ENCODE data around the gene FIGN. TPM values are rescaled to one million over a fixed set of nuclear protein-coding genes. Genes with fewer than 3 reads are reported as not detected.

Gene FIGN
- total RNA-seq, 1 donor from 2014 or later: 0.79 TPM

DNA sequence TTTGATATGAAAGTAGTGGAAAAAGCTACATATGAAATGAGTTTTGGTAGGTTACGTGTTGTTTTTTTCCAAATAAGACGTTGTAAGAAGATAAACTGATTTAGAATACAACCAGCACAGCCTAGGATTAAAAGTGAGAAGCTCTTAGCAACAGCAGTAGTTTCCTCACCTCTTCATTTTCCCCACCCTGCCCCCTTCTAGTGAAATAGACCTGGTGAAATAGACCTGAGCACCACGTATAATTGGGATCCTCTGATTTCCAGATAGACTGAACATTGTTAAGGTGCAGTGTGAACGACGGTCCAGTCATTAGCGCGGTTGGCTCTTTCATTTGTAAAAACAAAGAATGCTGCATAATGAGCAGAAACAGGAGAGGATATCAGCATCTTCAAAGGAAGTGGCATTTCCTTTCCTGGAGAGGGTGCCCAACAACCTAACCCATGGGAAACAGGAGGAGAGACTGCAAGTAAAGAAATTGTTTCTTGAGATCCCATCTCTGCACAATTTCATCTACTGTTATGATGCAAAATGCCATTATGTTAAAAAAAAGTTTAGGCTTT is 114.3 kb downstream of the FIGN start:
- DNase-seq (ENCODE audit: low read depth) (no peak), FAIRE-seq (no peak)
- Histone ChIP-seq H3K36me3 (ENCODE audit: control insufficient read depth, insufficient read depth, low read length) (no peaks in the 10 kb centered on the region), H3K4me3 (ENCODE audit: low read depth, low read length) (no peak overlapping the region), H3K27me3 (ENCODE audit: control insufficient read depth, insufficient read depth, low read length) (no peaks in the 10 kb centered on the region)
- TF ChIP-seq, protein P1, sequence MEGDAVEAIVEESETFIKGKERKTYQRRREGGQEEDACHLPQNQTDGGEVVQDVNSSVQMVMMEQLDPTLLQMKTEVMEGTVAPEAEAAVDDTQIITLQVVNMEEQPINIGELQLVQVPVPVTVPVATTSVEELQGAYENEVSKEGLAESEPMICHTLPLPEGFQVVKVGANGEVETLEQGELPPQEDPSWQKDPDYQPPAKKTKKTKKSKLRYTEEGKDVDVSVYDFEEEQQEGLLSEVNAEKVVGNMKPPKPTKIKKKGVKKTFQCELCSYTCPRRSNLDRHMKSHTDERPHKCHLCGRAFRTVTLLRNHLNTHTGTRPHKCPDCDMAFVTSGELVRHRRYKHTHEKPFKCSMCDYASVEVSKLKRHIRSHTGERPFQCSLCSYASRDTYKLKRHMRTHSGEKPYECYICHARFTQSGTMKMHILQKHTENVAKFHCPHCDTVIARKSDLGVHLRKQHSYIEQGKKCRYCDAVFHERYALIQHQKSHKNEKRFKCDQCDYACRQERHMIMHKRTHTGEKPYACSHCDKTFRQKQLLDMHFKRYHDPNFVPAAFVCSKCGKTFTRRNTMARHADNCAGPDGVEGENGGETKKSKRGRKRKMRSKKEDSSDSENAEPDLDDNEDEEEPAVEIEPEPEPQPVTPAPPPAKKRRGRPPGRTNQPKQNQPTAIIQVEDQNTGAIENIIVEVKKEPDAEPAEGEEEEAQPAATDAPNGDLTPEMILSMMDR (IDR thresholded peaks at IDR 0.05; ENCODE audit: insufficient read depth, low read length, severe bottlenecking): no peak

DNA sequence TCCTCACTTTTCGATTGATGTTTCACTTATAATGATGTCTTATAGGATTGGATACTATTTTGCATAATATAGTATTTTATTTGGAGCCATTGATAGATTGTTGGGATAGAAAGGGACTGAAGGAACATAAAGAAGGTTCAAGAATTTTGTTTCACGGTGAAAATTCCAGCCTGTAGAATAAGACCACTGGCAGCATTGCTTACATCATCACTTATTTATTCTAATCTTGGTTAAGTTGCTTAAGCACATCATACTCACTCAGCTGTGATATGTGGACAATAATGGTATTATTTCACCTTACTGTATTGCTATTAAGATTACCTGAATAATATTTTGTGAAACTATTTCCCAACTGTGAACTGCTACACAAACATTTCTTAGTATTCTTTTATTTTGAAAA is 118.3 kb downstream of the FIGN start:
- H3K4me3 ChIP-seq (ENCODE audit: low read depth, low read length): no peak overlapping the region
- H3K36me3 ChIP-seq (ENCODE audit: control insufficient read depth, insufficient read depth, low read length): no peaks in the 10 kb centered on the region
- no peaks in the 10 kb centered on the region for H3K27me3 ChIP-seq (ENCODE audit: control insufficient read depth, insufficient read depth, low read length)
- DNase-seq (ENCODE audit: low read depth): no peak
- TF ChIP-seq, protein P1 (IDR thresholded peaks at IDR 0.05; ENCODE audit: insufficient read depth, low read length, severe bottlenecking): no peak
- FAIRE-seq: no peak

DNA sequence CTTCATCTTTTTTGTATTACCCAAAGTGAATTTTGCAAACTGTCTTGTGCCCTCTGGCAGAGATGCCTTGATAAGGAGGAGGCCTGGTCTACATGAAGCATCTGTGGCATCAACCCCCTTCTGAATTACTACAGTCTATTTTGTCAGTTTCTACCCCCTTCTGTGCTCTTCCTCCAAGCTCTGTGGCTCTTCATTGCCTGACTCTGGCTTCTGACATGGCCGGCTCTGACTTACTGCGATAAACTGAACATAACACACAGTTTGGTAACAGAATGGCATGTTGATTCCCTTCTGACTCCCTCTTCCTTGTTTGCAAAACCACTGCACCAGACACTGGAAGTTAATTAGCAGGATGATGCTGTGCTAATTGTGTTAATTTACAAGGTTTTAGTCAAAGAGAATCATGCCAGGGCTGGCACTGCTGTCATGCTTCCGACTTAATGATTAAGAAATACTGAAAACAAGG is 122.5 kb downstream of the FIGN start:
- DNase-seq (ENCODE audit: low read depth) (no peak), FAIRE-seq (no peak)
- Histone ChIP-seq H3K27me3 (ENCODE audit: control insufficient read depth, insufficient read depth, low read length) (no peaks in the 10 kb centered on the region), H3K4me3 (ENCODE audit: low read depth, low read length) (no peak overlapping the region), H3K36me3 (ENCODE audit: control insufficient read depth, insufficient read depth, low read length) (peaks cover 1% of the 10 kb centered on the region)
- TF ChIP-seq, protein P1 (IDR thresholded peaks at IDR 0.05; ENCODE audit: insufficient read depth, low read length, severe bottlenecking): no peak

DNA sequence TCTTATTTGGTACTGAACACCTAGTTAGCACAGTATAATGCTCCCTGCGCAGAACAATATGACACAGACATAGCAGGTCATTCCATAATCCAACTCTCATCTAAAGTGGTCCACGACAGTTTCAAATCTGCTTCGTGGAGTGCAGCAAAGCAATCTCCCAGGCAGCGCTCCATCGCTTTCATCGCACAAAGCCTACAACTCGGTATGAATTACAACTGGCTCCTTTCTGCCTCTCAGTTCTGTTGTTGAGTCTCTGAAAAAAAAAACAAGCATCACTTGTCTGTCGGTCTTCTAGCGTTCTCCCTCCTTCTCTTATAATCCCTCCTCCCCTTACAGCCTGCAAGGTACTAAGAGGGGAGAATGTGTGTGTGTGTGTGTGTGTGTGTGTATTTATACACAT is 123.5 kb downstream of the FIGN start:
- DNase-seq (ENCODE audit: low read depth): no peak
- H3K27me3 ChIP-seq (ENCODE audit: control insufficient read depth, insufficient read depth, low read length): no peaks in the 10 kb centered on the region
- peaks cover 1% of the 10 kb centered on the region for H3K36me3 ChIP-seq (ENCODE audit: control insufficient read depth, insufficient read depth, low read length)
- H3K4me3 ChIP-seq (ENCODE audit: low read depth, low read length): no peak overlapping the region
- FAIRE-seq: no peak
- TF ChIP-seq, protein P1 (IDR thresholded peaks at IDR 0.05; ENCODE audit: insufficient read depth, low read length, severe bottlenecking): no peak

DNA sequence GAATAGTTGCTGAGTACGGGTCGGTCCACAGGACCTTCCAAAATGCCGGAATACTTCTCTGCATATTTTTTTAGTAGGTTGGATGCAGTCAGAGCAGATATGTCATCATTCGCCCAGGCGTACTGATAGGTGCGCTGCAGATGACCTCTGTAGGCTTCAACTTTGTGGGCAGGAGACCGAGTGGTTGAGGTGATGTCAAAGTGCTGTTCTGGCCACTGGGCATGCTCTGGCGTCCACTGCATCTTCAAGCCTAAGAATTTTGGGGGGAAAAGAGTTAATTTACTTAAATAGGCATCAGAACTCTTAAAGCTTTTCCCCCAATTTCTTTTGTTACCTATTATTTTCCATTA is 124.3 kb downstream of the FIGN start:
- peaks cover 1% of the 10 kb centered on the region for H3K36me3 ChIP-seq (ENCODE audit: control insufficient read depth, insufficient read depth, low read length)
- H3K4me3 ChIP-seq (ENCODE audit: low read depth, low read length): no peak overlapping the region
- no peak for DNase-seq (ENCODE audit: low read depth)
- TF ChIP-seq, protein P1 (IDR thresholded peaks at IDR 0.05; ENCODE audit: insufficient read depth, low read length, severe bottlenecking): no peak
- no peaks in the 10 kb centered on the region for H3K27me3 ChIP-seq (ENCODE audit: control insufficient read depth, insufficient read depth, low read length)
- FAIRE-seq: no peak

Measured in bronchial epithelial cell (primary cell).